Lower lobe of right lung (tissue), 2 donors: ENCODE data around the gene GPR157. TPM values are rescaled to one million over a fixed set of nuclear protein-coding genes. Genes with fewer than 3 reads are reported as not detected.

Experiments used
- ATAC-seq, 2 donors: fragments of 200-7000 bp; cut with Tn5 transposase; one replicate each; pipeline ENCODE4 v1.9.1; 2020 to 2022; ENCODE audit warnings: mild to moderate bottlenecking in 2 of 2, moderate library complexity in 2 of 2
- DNase-seq: peaks from one replicate; pipeline ENCODE4 v3.0.0-alpha.2; 2020
- H3K27ac ChIP-seq: fragments of 200-600 bp; one replicate; pipeline ENCODE4 v1.8.0; 2022
- H3K27me3 ChIP-seq: fragments of 200-600 bp; one replicate; pipeline ENCODE4 v1.8.0; 2022; ENCODE audit warnings: low read depth
- H3K36me3 ChIP-seq: fragments of 200-600 bp; one replicate; pipeline ENCODE4 v1.8.0; 2022; ENCODE audit warnings: mild to moderate bottlenecking
- H3K4me1 ChIP-seq: fragments of 200-600 bp; one replicate; pipeline ENCODE4 v1.8.0; 2022
- H3K4me3 ChIP-seq: fragments of 200-600 bp; one replicate; pipeline ENCODE4 v1.8.0; 2022; ENCODE audit warnings: mild to moderate bottlenecking
- H3K9me3 ChIP-seq: fragments of 200-600 bp; one replicate; pipeline ENCODE4 v1.8.0; 2022
- intact Hi-C: fragments of 100-400 bp; cut with DNase I; formaldehyde crosslinking; loops from one replicate; pipeline ENCODE4 v1.11.0; 2022
- total RNA-seq: library from RNA; stranded (reverse); fragmentation: NEBNext Ultra II Directional; extraction: Animal tissue kit (Norgen Biotek cat#: 25700); gene quantifications from one replicate; pipeline ENCODE4 v1.2.1, GENCODE V29; 2021
- TF ChIP-seq, protein P1 (sequence below): fragments of 200-600 bp; IDR thresholded peaks from one replicate; pipeline ENCODE4 v1.8.0; 2022; ENCODE audit warnings: antibody characterized with exemption, mild to moderate bottlenecking
- donor health status: DM: no; HTN: yes; CAD: no; lungs with severe emphysema.

The GPR157 gene
- total RNA-seq, 1 donor from 2014 or later = 14.2 TPM

GRCh38 chr1:9050803-9051202, 78.1 kb downstream of the GPR157 start:
- TF ChIP-seq, protein P1, sequence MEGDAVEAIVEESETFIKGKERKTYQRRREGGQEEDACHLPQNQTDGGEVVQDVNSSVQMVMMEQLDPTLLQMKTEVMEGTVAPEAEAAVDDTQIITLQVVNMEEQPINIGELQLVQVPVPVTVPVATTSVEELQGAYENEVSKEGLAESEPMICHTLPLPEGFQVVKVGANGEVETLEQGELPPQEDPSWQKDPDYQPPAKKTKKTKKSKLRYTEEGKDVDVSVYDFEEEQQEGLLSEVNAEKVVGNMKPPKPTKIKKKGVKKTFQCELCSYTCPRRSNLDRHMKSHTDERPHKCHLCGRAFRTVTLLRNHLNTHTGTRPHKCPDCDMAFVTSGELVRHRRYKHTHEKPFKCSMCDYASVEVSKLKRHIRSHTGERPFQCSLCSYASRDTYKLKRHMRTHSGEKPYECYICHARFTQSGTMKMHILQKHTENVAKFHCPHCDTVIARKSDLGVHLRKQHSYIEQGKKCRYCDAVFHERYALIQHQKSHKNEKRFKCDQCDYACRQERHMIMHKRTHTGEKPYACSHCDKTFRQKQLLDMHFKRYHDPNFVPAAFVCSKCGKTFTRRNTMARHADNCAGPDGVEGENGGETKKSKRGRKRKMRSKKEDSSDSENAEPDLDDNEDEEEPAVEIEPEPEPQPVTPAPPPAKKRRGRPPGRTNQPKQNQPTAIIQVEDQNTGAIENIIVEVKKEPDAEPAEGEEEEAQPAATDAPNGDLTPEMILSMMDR = no peak

More at GRCh38 chr1:9050803-9051202, 78.1 kb downstream of the GPR157 start:
- Histone ChIP-seq H3K36me3 (no peaks in the 10 kb centered on the region), H3K4me1 (no peaks in the 10 kb centered on the region), H3K27ac (no peak overlapping the region), H3K9me3 (no peaks in the 10 kb centered on the region), H3K27me3 (no peaks in the 10 kb centered on the region), H3K4me3 (no peak overlapping the region)
- DNase-seq = no peak
- ATAC-seq = no peak
- intact Hi-C loops = no loop called here

Other genes with a start within 250 kb of the GPR157 start
- gene CA6, start 183.2 kb downstream of the GPR157 start, total RNA-seq = not detected
- gene SLC2A7, start 102.7 kb downstream of the GPR157 start, total RNA-seq = not detected
- 1.7 TPM for gene SLC2A5, start 59.5 kb downstream of the GPR157 start, total RNA-seq
- gene H6PD, start 105.7 kb upstream of the GPR157 start, total RNA-seq = 40.7 TPM
- 14.7 TPM for gene SPSB1, start 163.8 kb upstream of the GPR157 start, total RNA-seq